ENCODE measurements around the gene NAB1.

- TF ChIP-seq POLR2A (IDR thresholded peaks at IDR 0.05) (no peak), CTCF (IDR thresholded peaks at IDR 0.05) (no peak)
Observed at GRCh38 chr2:190641469-190641868, 7.4 kb upstream of the NAB1 start.
